ENCODE measurements around the gene ZFPM1.
"Not testable (repeated sequence)": the region's sequence is repeated elsewhere in the genome, so short reads cannot be mapped to it uniquely, and the experiment has no call there.

The ZFPM1 gene

GRCh38 chr16:88516601-88517061, 63.6 kb downstream of the ZFPM1 start:
- no peak for DNase-seq

GRCh38 chr16:88517208-88517774, 64.2 kb downstream of the ZFPM1 start:
- DNase-seq: not testable (repeated sequence)

- DNase-seq: not testable (repeated sequence)
These were observed 65.5 kb downstream of the ZFPM1 start for GRCh38 chr16:88518411-88519111.

GRCh38 chr16:88519240-88519639, 66.2 kb downstream of the ZFPM1 start:
- no peak for DNase-seq

- no peak for DNase-seq
These were observed 67.0 kb downstream of the ZFPM1 start for GRCh38 chr16:88519938-88520653.

GRCh38 chr16:88521674-88522073, 68.6 kb downstream of the ZFPM1 start:
- DNase-seq: no peak

GRCh38 chr16:88522276-88522949, 69.3 kb downstream of the ZFPM1 start:
- no peak for DNase-seq

- DNase-seq: no peak
These were observed 70.5 kb downstream of the ZFPM1 start for GRCh38 chr16:88523309-88524161.

- no peak for DNase-seq
These were observed 71.3 kb downstream of the ZFPM1 start for GRCh38 chr16:88524274-88524972.

GRCh38 chr16:88524973-88525662, 72.0 kb downstream of the ZFPM1 start:
- DNase-seq: no peak

GRCh38 chr16:88525663-88525990, 72.5 kb downstream of the ZFPM1 start:
- no peak for DNase-seq

GRCh38 chr16:88526008-88526905, 73.2 kb downstream of the ZFPM1 start:
- no peak for DNase-seq

GRCh38 chr16:88526906-88527185, 73.8 kb downstream of the ZFPM1 start:
- no peak for DNase-seq

- DNase-seq: peak; percentile 26 to 50
These were observed 74.3 kb downstream of the ZFPM1 start for GRCh38 chr16:88527186-88527936.

- no peak for DNase-seq
These were observed 75.1 kb downstream of the ZFPM1 start for GRCh38 chr16:88527937-88528743.

- no peak for DNase-seq
These were observed 75.8 kb downstream of the ZFPM1 start for GRCh38 chr16:88528902-88529318.

GRCh38 chr16:88529596-88529995, 76.5 kb downstream of the ZFPM1 start:
- no peak for DNase-seq

GRCh38 chr16:88530051-88530857, 77.2 kb downstream of the ZFPM1 start:
- no peak for DNase-seq

Measured in inflammatory macrophage (primary cell).